ENCODE data around the gene BRIP1. TPM values are rescaled to one million over a fixed set of nuclear protein-coding genes. Genes with fewer than 3 reads are reported as not detected.

The BRIP1 gene
- total RNA-seq, 1 experiment from 2014 or later = 30.2 TPM

GRCh38 chr17:61815863-61816503 lies 47.3 kb downstream of the BRIP1 start:
- no peaks in the 10 kb centered on the region for H3K9me3 ChIP-seq (ENCODE audit: low read depth, low read length, poor library complexity, severe bottlenecking)
- CTCF ChIA-PET = no interaction called here
- no peak overlapping the region for H3K27ac ChIP-seq (ENCODE audit: low read depth, low read length, poor library complexity, severe bottlenecking)
- H3K27me3 ChIP-seq (replicated peaks; ENCODE audit: insufficient read depth, low read depth, low read length, poor library complexity) = no peaks in the 10 kb centered on the region
- peaks cover under 1% of the 10 kb centered on the region for H3K36me3 ChIP-seq (ENCODE audit: insufficient read depth, low read length, poor library complexity, severe bottlenecking)
- no peak for DNase-seq (ENCODE audit: low spot score)
- intact Hi-C loops (cut with micrococcal nuclease; ENCODE audit: unreplicated experiment) = no loop called here
- no peak for TF ChIP-seq CTCF (conservative IDR thresholded peaks at IDR 0.05; ENCODE audit: low read depth, low read length)
- TF ChIP-seq EZH2 (IDR thresholded peaks at IDR 0.05; ENCODE audit: borderline replicate concordance, low read depth, low read length, poor library complexity, severe bottlenecking) = no peak
- BruUV-seq (replicated peaks) = no TSS peak
- POLR2A ChIA-PET (ENCODE audit: low non-redundant PET) = no interaction called here
- no peaks in the 10 kb centered on the region for H3K4me1 ChIP-seq (ENCODE audit: insufficient read depth, low read length, poor library complexity, severe bottlenecking)
- no peak overlapping the region for H3K4me3 ChIP-seq (ENCODE audit: low read depth, low read length, poor library complexity, severe bottlenecking)

GRCh38 chr17:61814485-61814884 lies 48.8 kb downstream of the BRIP1 start:
- BruUV-seq (replicated peaks) = no TSS peak
- CTCF ChIA-PET = no interaction called here
- POLR2A ChIA-PET (ENCODE audit: low non-redundant PET) = no interaction called here
- no peak overlapping the region for H3K4me3 ChIP-seq (ENCODE audit: low read depth, low read length, poor library complexity, severe bottlenecking)
- no peaks in the 10 kb centered on the region for H3K27me3 ChIP-seq (replicated peaks; ENCODE audit: insufficient read depth, low read depth, low read length, poor library complexity)
- peaks cover 12% of the 10 kb centered on the region for H3K4me1 ChIP-seq (ENCODE audit: insufficient read depth, low read length, poor library complexity, severe bottlenecking)
- intact Hi-C loops (cut with micrococcal nuclease; ENCODE audit: unreplicated experiment) = no loop called here
- H3K36me3 ChIP-seq (ENCODE audit: insufficient read depth, low read length, poor library complexity, severe bottlenecking) = no peaks in the 10 kb centered on the region
- no peaks in the 10 kb centered on the region for H3K9me3 ChIP-seq (ENCODE audit: low read depth, low read length, poor library complexity, severe bottlenecking)
- no peak overlapping the region for H3K27ac ChIP-seq (ENCODE audit: low read depth, low read length, poor library complexity, severe bottlenecking)
- no peak for DNase-seq (ENCODE audit: low spot score)
- TF ChIP-seq CTCF (conservative IDR thresholded peaks at IDR 0.05; ENCODE audit: low read depth, low read length) (no peak), EZH2 (IDR thresholded peaks at IDR 0.05; ENCODE audit: borderline replicate concordance, low read depth, low read length, poor library complexity, severe bottlenecking) (no peak)

GRCh38 chr17:61813211-61813610 lies 50.1 kb downstream of the BRIP1 start:
- intact Hi-C loops (cut with micrococcal nuclease; ENCODE audit: unreplicated experiment) = no loop called here
- DNase-seq (ENCODE audit: low spot score) = no peak
- peaks cover 3% of the 10 kb centered on the region for H3K36me3 ChIP-seq (ENCODE audit: insufficient read depth, low read length, poor library complexity, severe bottlenecking)
- TF ChIP-seq CTCF (conservative IDR thresholded peaks at IDR 0.05; ENCODE audit: low read depth, low read length) = no peak
- TF ChIP-seq EZH2 (IDR thresholded peaks at IDR 0.05; ENCODE audit: borderline replicate concordance, low read depth, low read length, poor library complexity, severe bottlenecking) = no peak
- no peaks in the 10 kb centered on the region for H3K9me3 ChIP-seq (ENCODE audit: low read depth, low read length, poor library complexity, severe bottlenecking)
- H3K27ac ChIP-seq (ENCODE audit: low read depth, low read length, poor library complexity, severe bottlenecking) = no peak overlapping the region
- no peaks in the 10 kb centered on the region for H3K27me3 ChIP-seq (replicated peaks; ENCODE audit: insufficient read depth, low read depth, low read length, poor library complexity)
- H3K4me3 ChIP-seq (ENCODE audit: low read depth, low read length, poor library complexity, severe bottlenecking) = no peak overlapping the region
- ChIA-PET POLR2A (ENCODE audit: low non-redundant PET) (no interaction called here), CTCF (no interaction called here)
- BruUV-seq (replicated peaks) = no TSS peak
- H3K4me1 ChIP-seq (ENCODE audit: insufficient read depth, low read length, poor library complexity, severe bottlenecking) = peaks cover 18% of the 10 kb centered on the region

Measured in A673 (cell line).